OCI-LY3 (cell line): ENCODE results near the gene BMPER.

ENCODE experiments used
- CTCF ChIP-seq: fragments of 200-600, 300-600 bp; sonication (generic); IDR thresholded peaks from 2 replicates; pipeline ENCODE4 v1.5.1; 2014; ENCODE audit warnings: antibody characterized with exemption, low read length, low read depth
- EZH2phosphoT487 ChIP-seq: fragments of 200-600 bp; shearing (Covaris generic); IDR thresholded peaks from 2 replicates; pipeline ENCODE4 v1.6.1; 2018; ENCODE audit warnings: antibody characterized with exemption, mixed run types, low read depth

- TF ChIP-seq CTCF (no peak), EZH2phosphoT487 (no peak)
Measured at GRCh38 chr7:33998476-33998875, 93.1 kb downstream of the BMPER start.
